Neural progenitor cell (in vitro differentiated cells): ENCODE measurements around the gene MKLN1. TPM values are rescaled to one million over a fixed set of nuclear protein-coding genes. Genes with fewer than 3 reads are reported as not detected.

ENCODE experiments used
- DNase-seq: peaks from one replicate; pipeline ENCODE4 v3.0.0-alpha.2; 2016; ENCODE audit warnings: low spot score
- H2AFZ ChIP-seq: fragments of 200-600 bp; sonication (generic); replicated peaks from 2 replicates; pipeline ENCODE4 v1.6.1; 2016; ENCODE audit warnings: antibody characterized with exemption
- H3F3A ChIP-seq: fragments of 200-600 bp; sonication (generic); 2 replicates; pipeline ENCODE4 v1.6.1; 2016; ENCODE audit warnings: antibody characterized with exemption, low read depth
- H3K27ac ChIP-seq: fragments of 200-600 bp; sonication (generic); 2 replicates; pipeline ENCODE4 v1.5.1; 2016; ENCODE audit warnings: mild to moderate bottlenecking
- H3K27me3 ChIP-seq: fragments of 200-600 bp; sonication (generic); 2 replicates; pipeline ENCODE4 v1.6.1; 2016; ENCODE audit warnings: mild to moderate bottlenecking, moderate library complexity
- H3K36me3 ChIP-seq: fragments of 200-600 bp; sonication (generic); 2 replicates; pipeline ENCODE4 v1.5.1; 2016
- H3K4me1 ChIP-seq: fragments of 200-600 bp; sonication (generic); 2 replicates; pipeline ENCODE4 v1.6.1; 2016; ENCODE audit warnings: mixed run types
- H3K4me2 ChIP-seq: fragments of 200-600 bp; sonication (generic); 2 replicates; pipeline ENCODE4 v1.6.1; 2016
- H3K4me3 ChIP-seq: fragments of 200-600 bp; sonication (generic); 2 replicates; pipeline ENCODE4 v1.5.1; 2016
- H3K79me2 ChIP-seq: fragments of 200-600 bp; sonication (generic); 2 replicates; pipeline ENCODE4 v1.6.1; 2016; ENCODE audit warnings: low read depth
- H3K9ac ChIP-seq: fragments of 200-600 bp; sonication (generic); 2 replicates; pipeline ENCODE4 v1.6.1; 2016
- H3K9me3 ChIP-seq: fragments of 200-600 bp; sonication (generic); 2 replicates; pipeline ENCODE4 v1.5.1; 2016; ENCODE audit warnings: low read depth
- H4K20me1 ChIP-seq: fragments of 200-600 bp; sonication (generic); 2 replicates; pipeline ENCODE4 v1.6.1; 2016; ENCODE audit warnings: low read depth
- H3K27ac Mint-ChIP-seq: 3 replicates; pipeline ENCODE4 v1.8.0; 2021; ENCODE audit warnings: mixed read lengths
- H3K27me3 Mint-ChIP-seq: 2 replicates; pipeline ENCODE4 v1.8.0; 2022; ENCODE audit warnings: low read depth, mild to moderate bottlenecking, inconsistent platforms, moderate library complexity, mixed read lengths; ENCODE audit not compliant: insufficient read depth
- H3K36me3 Mint-ChIP-seq: 3 replicates; pipeline ENCODE4 v1.8.0; 2021; ENCODE audit warnings: mixed read lengths
- H3K4me1 Mint-ChIP-seq: 3 replicates; pipeline ENCODE4 v1.8.0; 2021; ENCODE audit warnings: mixed read lengths
- H3K4me3 Mint-ChIP-seq: 3 replicates; pipeline ENCODE4 v1.8.0; 2021; ENCODE audit warnings: mild to moderate bottlenecking, moderate library complexity, mixed read lengths
- H3K9me3 Mint-ChIP-seq: 3 replicates; pipeline ENCODE4 v1.8.0; 2020; ENCODE audit warnings: mixed read lengths
- EZH2 ChIP-seq: fragments of 200-600 bp; sonication (generic); IDR thresholded peaks from 2 replicates; pipeline ENCODE4 v1.6.1; 2017; ENCODE audit warnings: antibody characterized with exemption, mild to moderate bottlenecking, moderate library complexity
- EZH2phosphoT487 ChIP-seq: fragments of 200-600 bp; sonication (generic); IDR thresholded peaks from 2 replicates; pipeline ENCODE4 v1.6.1; 2017; ENCODE audit warnings: antibody characterized with exemption
- total RNA-seq: library from RNA; depleted of rRNA; stranded (reverse); fragments of >200 nt; gene quantifications from 2 replicates; pipeline ENCODE4 v1.2.3, GENCODE V29; 2015; ENCODE audit warnings: low replicate concordance
- TF ChIP-seq, protein P1 (sequence below): fragments of 200-600 bp; sonication (generic); IDR thresholded peaks from 2 replicates; pipeline ENCODE4 v1.5.1; 2017; ENCODE audit warnings: antibody characterized with exemption, mild to moderate bottlenecking

The MKLN1 gene
- total RNA-seq, 1 donor from 2014 or later = 60.9 TPM

DNA sequence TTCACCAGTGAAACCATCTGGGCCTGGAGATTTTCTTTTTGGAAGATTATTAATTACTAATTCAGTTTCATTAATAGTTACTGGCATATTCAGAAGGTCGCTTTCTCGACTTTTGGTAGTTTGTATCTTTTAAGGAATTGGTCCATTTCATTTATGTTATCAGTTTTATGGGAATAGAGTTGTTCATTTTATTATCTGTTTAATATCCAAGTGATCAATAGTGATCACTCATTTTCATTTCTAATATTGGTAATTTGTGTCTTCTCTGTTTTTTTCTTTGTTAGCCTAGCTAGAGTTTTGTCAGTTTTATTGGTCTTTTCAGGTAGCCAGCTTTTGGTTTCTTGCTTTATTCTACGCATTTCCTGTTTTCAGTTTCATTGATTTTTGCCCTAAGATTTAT, 31.0 kb downstream of the MKLN1 start:
- H3K27me3 Mint-ChIP-seq = no peaks in the 10 kb centered on the region
- H2AFZ ChIP-seq = no peak overlapping the region
- no peak overlapping the region for H3K27ac Mint-ChIP-seq
- no peak for DNase-seq
- H3K4me1 ChIP-seq = peaks cover 10% of the 10 kb centered on the region
- no peaks in the 10 kb centered on the region for H3K36me3 ChIP-seq
- peaks cover 84% of the 10 kb centered on the region for H4K20me1 ChIP-seq
- H3F3A ChIP-seq = no peaks in the 10 kb centered on the region
- H3K4me1 Mint-ChIP-seq = no peaks in the 10 kb centered on the region
- no peak overlapping the region for H3K4me3 ChIP-seq
- no peak overlapping the region for H3K9ac ChIP-seq
- no peaks in the 10 kb centered on the region for H3K9me3 ChIP-seq
- H3K9me3 Mint-ChIP-seq = peaks cover 62% of the 10 kb centered on the region
- TF ChIP-seq EZH2phosphoT487 (no peak), EZH2 (no peak)
- TF ChIP-seq, protein P1, sequence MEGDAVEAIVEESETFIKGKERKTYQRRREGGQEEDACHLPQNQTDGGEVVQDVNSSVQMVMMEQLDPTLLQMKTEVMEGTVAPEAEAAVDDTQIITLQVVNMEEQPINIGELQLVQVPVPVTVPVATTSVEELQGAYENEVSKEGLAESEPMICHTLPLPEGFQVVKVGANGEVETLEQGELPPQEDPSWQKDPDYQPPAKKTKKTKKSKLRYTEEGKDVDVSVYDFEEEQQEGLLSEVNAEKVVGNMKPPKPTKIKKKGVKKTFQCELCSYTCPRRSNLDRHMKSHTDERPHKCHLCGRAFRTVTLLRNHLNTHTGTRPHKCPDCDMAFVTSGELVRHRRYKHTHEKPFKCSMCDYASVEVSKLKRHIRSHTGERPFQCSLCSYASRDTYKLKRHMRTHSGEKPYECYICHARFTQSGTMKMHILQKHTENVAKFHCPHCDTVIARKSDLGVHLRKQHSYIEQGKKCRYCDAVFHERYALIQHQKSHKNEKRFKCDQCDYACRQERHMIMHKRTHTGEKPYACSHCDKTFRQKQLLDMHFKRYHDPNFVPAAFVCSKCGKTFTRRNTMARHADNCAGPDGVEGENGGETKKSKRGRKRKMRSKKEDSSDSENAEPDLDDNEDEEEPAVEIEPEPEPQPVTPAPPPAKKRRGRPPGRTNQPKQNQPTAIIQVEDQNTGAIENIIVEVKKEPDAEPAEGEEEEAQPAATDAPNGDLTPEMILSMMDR = no peak
- H3K27me3 ChIP-seq = no peaks in the 10 kb centered on the region
- H3K27ac ChIP-seq = no peak overlapping the region
- H3K79me2 ChIP-seq = peaks cover 100% of the 10 kb centered on the region
- H3K36me3 Mint-ChIP-seq = peaks cover 32% of the 10 kb centered on the region
- no peak overlapping the region for H3K4me3 Mint-ChIP-seq
- no peak overlapping the region for H3K4me2 ChIP-seq

DNA sequence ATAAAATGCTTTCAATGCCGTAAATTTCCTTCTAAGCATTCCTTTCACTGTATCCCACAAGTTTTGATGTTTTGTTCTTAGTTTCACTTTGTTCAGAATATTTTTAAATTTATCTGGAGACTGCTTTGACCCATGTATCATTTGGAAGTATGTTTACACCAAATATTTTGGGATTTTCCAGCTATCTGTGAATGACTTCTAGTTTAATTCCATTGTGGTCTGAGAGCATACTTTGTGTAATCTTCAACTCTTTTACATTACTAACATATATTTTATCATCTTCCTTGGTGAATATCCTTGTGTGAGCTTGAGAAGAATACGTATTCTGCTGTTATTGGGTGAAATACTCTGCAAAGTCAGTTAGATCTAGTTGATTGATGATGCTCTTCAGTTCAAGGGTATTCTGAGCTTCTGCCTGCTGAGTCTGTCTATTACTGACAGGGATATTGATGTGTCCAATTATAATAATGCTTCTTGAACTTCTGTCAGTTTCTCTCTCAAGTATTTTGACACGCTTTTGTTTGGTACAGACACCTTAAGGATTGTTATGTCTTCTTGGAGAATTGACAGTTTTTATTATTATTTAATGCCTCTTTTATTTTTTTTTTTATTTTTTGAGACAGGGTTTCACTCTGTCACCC, 31.6 kb downstream of the MKLN1 start:
- Mint-ChIP-seq H3K27me3 (no peaks in the 10 kb centered on the region), H3K9me3 (peaks cover 64% of the 10 kb centered on the region)
- H4K20me1 ChIP-seq = peaks cover 84% of the 10 kb centered on the region

DNA sequence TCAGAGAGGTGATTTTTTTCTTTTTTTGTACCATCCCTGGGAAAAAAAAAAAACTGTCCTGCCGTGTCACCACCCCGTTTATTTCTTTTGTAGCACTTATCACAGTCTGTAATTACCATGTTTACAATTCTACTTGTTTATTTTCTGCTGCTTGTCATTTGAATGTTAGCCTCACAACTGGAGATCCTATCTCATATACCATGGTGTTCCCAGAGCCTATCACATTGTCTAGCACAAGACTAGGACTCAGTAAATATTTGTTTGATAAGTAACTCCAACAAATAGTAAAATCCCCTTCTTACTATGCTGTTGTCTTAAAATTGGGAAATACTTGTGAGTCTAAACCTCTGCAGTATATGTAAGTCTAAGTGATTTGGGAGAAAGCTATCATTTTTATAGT, 36.0 kb downstream of the MKLN1 start:
- Histone ChIP-seq H3K4me3 (no peak overlapping the region), H3K79me2 (peaks cover 100% of the 10 kb centered on the region), H3K27ac (no peak overlapping the region), H2AFZ (no peak overlapping the region), H3K9ac (no peak overlapping the region), H3K27me3 (no peaks in the 10 kb centered on the region), H3K9me3 (no peaks in the 10 kb centered on the region), H3F3A (no peaks in the 10 kb centered on the region), H3K4me2 (no peak overlapping the region), H3K4me1 (peaks cover 10% of the 10 kb centered on the region), H3K36me3 (no peaks in the 10 kb centered on the region), H4K20me1 (peaks cover 55% of the 10 kb centered on the region)
- H3K27ac Mint-ChIP-seq = no peak overlapping the region
- DNase-seq = no peak
- H3K36me3 Mint-ChIP-seq = peaks cover 42% of the 10 kb centered on the region
- no peak overlapping the region for H3K4me3 Mint-ChIP-seq
- peaks cover 63% of the 10 kb centered on the region for H3K9me3 Mint-ChIP-seq
- no peaks in the 10 kb centered on the region for H3K4me1 Mint-ChIP-seq
- H3K27me3 Mint-ChIP-seq = no peaks in the 10 kb centered on the region
- no peak for TF ChIP-seq EZH2
- TF ChIP-seq, protein P1 = no peak
- TF ChIP-seq EZH2phosphoT487 = no peak

More for the DNA sequence above, 31.6 kb downstream of the MKLN1 start:
- Histone ChIP-seq H3K27ac (no peak overlapping the region), H3K4me1 (peaks cover 10% of the 10 kb centered on the region), H3F3A (no peaks in the 10 kb centered on the region), H3K36me3 (no peaks in the 10 kb centered on the region), H3K79me2 (peaks cover 100% of the 10 kb centered on the region), H3K27me3 (no peaks in the 10 kb centered on the region), H3K9me3 (no peaks in the 10 kb centered on the region), H2AFZ (no peak overlapping the region), H3K4me2 (no peak overlapping the region), H3K4me3 (no peak overlapping the region), H3K9ac (no peak overlapping the region)
- Mint-ChIP-seq H3K27ac (no peak overlapping the region), H3K4me1 (no peaks in the 10 kb centered on the region), H3K4me3 (no peak overlapping the region), H3K36me3 (peaks cover 33% of the 10 kb centered on the region)
- no peak for DNase-seq
- TF ChIP-seq, protein P1 = no peak
- no peak for TF ChIP-seq EZH2
- no peak for TF ChIP-seq EZH2phosphoT487
